ENCODE results near the gene TBCK. TPM values are rescaled to one million over a fixed set of nuclear protein-coding genes. Genes with fewer than 3 reads are reported as not detected.

TBCK gene
- total and polyA plus RNA-seq, 4 experiments from 2014 or later = 23.7 to 62.3 (median 43.1) TPM

- ChIA-PET CTCF (ENCODE audit: partially characterized antibody) (no interaction called here), POLR2A (ENCODE audit: partially characterized antibody) (no interaction called here)
- DNase-seq = no peak
- Mint-ChIP-seq H3K9me3 (peaks cover 0 to 1% (median 0%) of the 10 kb centered on the region in 8 donors), H3K4me3 (no peak overlapping the region), H3K27me3 (no peaks in the 10 kb centered on the region), H3K36me3 (peaks cover 18 to 41% of the 10 kb centered on the region in 2 donors), H3K4me1 (no peaks in the 10 kb centered on the region), H3K27ac (no peak overlapping the region)
- intact Hi-C loops (cut with micrococcal nuclease) = no loop called here
- no peaks in the 10 kb centered on the region for H3K36me3 ChIP-seq (ENCODE audit: insufficient read depth, low read length)
- no peaks in the 10 kb centered on the region for H3K4me1 ChIP-seq (ENCODE audit: insufficient read depth, low read length)
- H3K27ac ChIP-seq (ENCODE audit: low read depth, low read length) = no peak overlapping the region
- H3K9me3 ChIP-seq (ENCODE audit: control insufficient read depth in 1 of 2, low read length in 2 of 2) = no peaks in the 10 kb centered on the region
- H3K4me3 ChIP-seq (ENCODE audit: low read length in 2 of 2) = no peak overlapping the region
- no peaks in the 10 kb centered on the region for H3K27me3 ChIP-seq (ENCODE audit: insufficient read depth, low read length)
These were observed 266.5 kb downstream of the TBCK start for GRCh38 chr4:106049490-106049889.

- Mint-ChIP-seq H3K9me3 (peaks cover 0 to 1% (median 0%) of the 10 kb centered on the region in 8 donors), H3K27ac (no peak overlapping the region), H3K4me1 (no peaks in the 10 kb centered on the region), H3K36me3 (peaks cover 18 to 44% of the 10 kb centered on the region in 2 donors), H3K27me3 (no peaks in the 10 kb centered on the region), H3K4me3 (no peak overlapping the region)
- no peak overlapping the region for H3K4me3 ChIP-seq (ENCODE audit: low read length in 2 of 2)
- H3K27ac ChIP-seq (ENCODE audit: low read depth, low read length) = no peak overlapping the region
- no peaks in the 10 kb centered on the region for H3K27me3 ChIP-seq (ENCODE audit: insufficient read depth, low read length)
- H3K36me3 ChIP-seq (ENCODE audit: insufficient read depth, low read length) = no peaks in the 10 kb centered on the region
- CTCF ChIA-PET (ENCODE audit: partially characterized antibody) = no interaction called here
- DNase-seq = no peak
- POLR2A ChIA-PET (ENCODE audit: partially characterized antibody) = no interaction called here
- no peaks in the 10 kb centered on the region for H3K9me3 ChIP-seq (ENCODE audit: control insufficient read depth in 1 of 2, low read length in 2 of 2)
- intact Hi-C loops (cut with micrococcal nuclease) = no loop called here
- no peaks in the 10 kb centered on the region for H3K4me1 ChIP-seq (ENCODE audit: insufficient read depth, low read length)
These were observed 267.6 kb downstream of the TBCK start for GRCh38 chr4:106048250-106048971.

GRCh38 chr4:106046083-106046482 is 269.9 kb downstream of the TBCK start:
- intact Hi-C loops (cut with micrococcal nuclease) = no loop called here
- H3K4me3 ChIP-seq (ENCODE audit: low read length in 2 of 2) = no peak overlapping the region
- DNase-seq = no peak
- H3K4me1 ChIP-seq (ENCODE audit: insufficient read depth, low read length) = no peaks in the 10 kb centered on the region
- H3K36me3 Mint-ChIP-seq = peaks cover 18 to 44% of the 10 kb centered on the region in 2 donors
- no peaks in the 10 kb centered on the region for H3K36me3 ChIP-seq (ENCODE audit: insufficient read depth, low read length)
- no peaks in the 10 kb centered on the region for H3K27me3 Mint-ChIP-seq
- H3K27me3 ChIP-seq (ENCODE audit: insufficient read depth, low read length) = no peaks in the 10 kb centered on the region
- CTCF ChIA-PET (ENCODE audit: partially characterized antibody) = no interaction called here
- no peak overlapping the region for H3K4me3 Mint-ChIP-seq
- no peak overlapping the region for H3K27ac ChIP-seq (ENCODE audit: low read depth, low read length)
- H3K9me3 Mint-ChIP-seq = peaks cover 0 to 1% (median 0%) of the 10 kb centered on the region in 8 donors
- H3K27ac Mint-ChIP-seq = no peak overlapping the region
- no peaks in the 10 kb centered on the region for H3K9me3 ChIP-seq (ENCODE audit: control insufficient read depth in 1 of 2, low read length in 2 of 2)
- POLR2A ChIA-PET (ENCODE audit: partially characterized antibody) = interaction anchor here (0.6 kb wide), 1 partner anchor 286 kb away, joined by 3 read pairs; no protein-coding TSS in a partner anchor
- no peaks in the 10 kb centered on the region for H3K4me1 Mint-ChIP-seq

GRCh38 chr4:106041294-106042002 is 274.6 kb downstream of the TBCK start:
- H3K9me3 Mint-ChIP-seq = peaks cover 0 to 1% (median 0%) of the 10 kb centered on the region in 8 donors
- H3K36me3 ChIP-seq (ENCODE audit: insufficient read depth, low read length) = no peaks in the 10 kb centered on the region

GRCh38 chr4:106039796-106040195 is 276.2 kb downstream of the TBCK start:
- Histone ChIP-seq H3K4me3 (ENCODE audit: low read length in 2 of 2) (no peak overlapping the region), H3K27ac (ENCODE audit: low read depth, low read length) (no peak overlapping the region), H3K36me3 (ENCODE audit: insufficient read depth, low read length) (no peaks in the 10 kb centered on the region), H3K27me3 (ENCODE audit: insufficient read depth, low read length) (no peaks in the 10 kb centered on the region), H3K9me3 (ENCODE audit: control insufficient read depth in 1 of 2, low read length in 2 of 2) (no peaks in the 10 kb centered on the region), H3K4me1 (ENCODE audit: insufficient read depth, low read length) (no peaks in the 10 kb centered on the region)
- no peaks in the 10 kb centered on the region for H3K4me1 Mint-ChIP-seq
- ChIA-PET CTCF (ENCODE audit: partially characterized antibody) (no interaction called here), POLR2A (ENCODE audit: partially characterized antibody) (no interaction called here)
- H3K27me3 Mint-ChIP-seq = no peaks in the 10 kb centered on the region
- no peak overlapping the region for H3K27ac Mint-ChIP-seq
- peaks cover 0 to 4% (median 0%) of the 10 kb centered on the region in 8 donors for H3K9me3 Mint-ChIP-seq
- no peak for DNase-seq
- peaks cover 0 to 3% of the 10 kb centered on the region in 2 donors for H3K36me3 Mint-ChIP-seq
- intact Hi-C loops (cut with micrococcal nuclease) = no loop called here
- no peak overlapping the region for H3K4me3 Mint-ChIP-seq

More at GRCh38 chr4:106041294-106042002, 274.6 kb downstream of the TBCK start:
- Histone ChIP-seq H3K4me3 (ENCODE audit: low read length in 2 of 2) (no peak overlapping the region), H3K27ac (ENCODE audit: low read depth, low read length) (no peak overlapping the region), H3K27me3 (ENCODE audit: insufficient read depth, low read length) (no peaks in the 10 kb centered on the region), H3K9me3 (ENCODE audit: control insufficient read depth in 1 of 2, low read length in 2 of 2) (no peaks in the 10 kb centered on the region), H3K4me1 (ENCODE audit: insufficient read depth, low read length) (no peaks in the 10 kb centered on the region)
- no peak for DNase-seq
- H3K27ac Mint-ChIP-seq = no peak overlapping the region
- CTCF ChIA-PET (ENCODE audit: partially characterized antibody) = no interaction called here
- peaks cover 8 to 13% of the 10 kb centered on the region in 2 donors for H3K36me3 Mint-ChIP-seq
- no peaks in the 10 kb centered on the region for H3K4me1 Mint-ChIP-seq
- no peaks in the 10 kb centered on the region for H3K27me3 Mint-ChIP-seq
- POLR2A ChIA-PET (ENCODE audit: partially characterized antibody) = no interaction called here
- H3K4me3 Mint-ChIP-seq = no peak overlapping the region
- intact Hi-C loops (cut with micrococcal nuclease) = no loop called here

GRCh38 chr4:106038908-106039307 is 277.1 kb downstream of the TBCK start:
- H3K27ac Mint-ChIP-seq = no peak overlapping the region
- no peaks in the 10 kb centered on the region for H3K27me3 Mint-ChIP-seq
- peaks cover 0 to 4% (median 0%) of the 10 kb centered on the region in 8 donors for H3K9me3 Mint-ChIP-seq
- Histone ChIP-seq H3K36me3 (ENCODE audit: insufficient read depth, low read length) (no peaks in the 10 kb centered on the region), H3K4me3 (ENCODE audit: low read length in 2 of 2) (no peak overlapping the region), H3K27ac (ENCODE audit: low read depth, low read length) (no peak overlapping the region), H3K4me1 (ENCODE audit: insufficient read depth, low read length) (no peaks in the 10 kb centered on the region), H3K27me3 (ENCODE audit: insufficient read depth, low read length) (no peaks in the 10 kb centered on the region), H3K9me3 (ENCODE audit: control insufficient read depth in 1 of 2, low read length in 2 of 2) (no peaks in the 10 kb centered on the region)
- no peak for DNase-seq
- ChIA-PET CTCF (ENCODE audit: partially characterized antibody) (no interaction called here), POLR2A (ENCODE audit: partially characterized antibody) (no interaction called here)
- H3K4me1 Mint-ChIP-seq = no peaks in the 10 kb centered on the region
- peaks cover 0 to 3% of the 10 kb centered on the region in 2 donors for H3K36me3 Mint-ChIP-seq
- no peak overlapping the region for H3K4me3 Mint-ChIP-seq
- intact Hi-C loops (cut with micrococcal nuclease) = no loop called here

GRCh38 chr4:106038012-106038411 is 278.0 kb downstream of the TBCK start:
- DNase-seq = no peak
- no peak overlapping the region for H3K27ac Mint-ChIP-seq
- H3K4me1 Mint-ChIP-seq = no peaks in the 10 kb centered on the region
- no peaks in the 10 kb centered on the region for H3K4me1 ChIP-seq (ENCODE audit: insufficient read depth, low read length)
- H3K27ac ChIP-seq (ENCODE audit: low read depth, low read length) = no peak overlapping the region
- H3K27me3 Mint-ChIP-seq = no peaks in the 10 kb centered on the region
- H3K4me3 ChIP-seq (ENCODE audit: low read length in 2 of 2) = no peak overlapping the region
- H3K36me3 Mint-ChIP-seq = no peaks in the 10 kb centered on the region
- peaks cover 0 to 8% (median 2%) of the 10 kb centered on the region in 8 donors for H3K9me3 Mint-ChIP-seq
- CTCF ChIA-PET (ENCODE audit: partially characterized antibody) = no interaction called here
- no peak overlapping the region for H3K4me3 Mint-ChIP-seq
- intact Hi-C loops (cut with micrococcal nuclease) = no loop called here
- H3K9me3 ChIP-seq (ENCODE audit: control insufficient read depth in 1 of 2, low read length in 2 of 2) = no peaks in the 10 kb centered on the region
- no peaks in the 10 kb centered on the region for H3K36me3 ChIP-seq (ENCODE audit: insufficient read depth, low read length)
- POLR2A ChIA-PET (ENCODE audit: partially characterized antibody) = no interaction called here
- H3K27me3 ChIP-seq (ENCODE audit: insufficient read depth, low read length) = no peaks in the 10 kb centered on the region
